ENCODE measurements around the gene ANOS1.

The ANOS1 gene

DNA sequence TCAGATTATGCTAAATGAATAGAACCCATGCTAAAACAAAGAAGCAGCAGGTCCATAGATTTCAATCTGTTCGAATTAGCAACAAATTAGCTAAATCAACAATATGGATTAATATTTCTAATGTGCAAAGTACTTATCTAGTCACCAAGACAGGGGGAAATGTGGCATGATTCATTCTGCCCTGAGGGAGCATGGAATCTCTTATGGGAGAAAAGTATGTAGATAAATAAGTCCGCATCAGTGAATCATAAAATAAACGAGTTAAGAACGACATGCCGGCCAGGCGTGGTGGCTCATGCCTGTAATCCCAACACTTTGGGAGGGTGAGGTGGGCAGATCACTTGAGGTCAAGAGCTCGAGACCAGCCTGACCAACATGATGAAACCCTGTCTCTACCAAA, 102.1 kb downstream of the ANOS1 start:
- no peak for ATAC-seq
- no peak for TF ChIP-seq ZNF565 (CRISPR knock-in tag; conservative IDR thresholded peaks at IDR 0.05; ENCODE audit: low read depth)
- TF ChIP-seq CSDC2 (CRISPR knock-in tag; IDR thresholded peaks at IDR 0.05) = no peak
- no peak for TF ChIP-seq SNAI2 (CRISPR knock-in tag; IDR thresholded peaks at IDR 0.05)
- TF ChIP-seq ZC3H10 (CRISPR knock-in tag; IDR thresholded peaks at IDR 0.05) = no peak
- TF ChIP-seq ZFP3 (CRISPR knock-in tag; IDR thresholded peaks at IDR 0.05) = no peak
- TF ChIP-seq, protein P1, sequence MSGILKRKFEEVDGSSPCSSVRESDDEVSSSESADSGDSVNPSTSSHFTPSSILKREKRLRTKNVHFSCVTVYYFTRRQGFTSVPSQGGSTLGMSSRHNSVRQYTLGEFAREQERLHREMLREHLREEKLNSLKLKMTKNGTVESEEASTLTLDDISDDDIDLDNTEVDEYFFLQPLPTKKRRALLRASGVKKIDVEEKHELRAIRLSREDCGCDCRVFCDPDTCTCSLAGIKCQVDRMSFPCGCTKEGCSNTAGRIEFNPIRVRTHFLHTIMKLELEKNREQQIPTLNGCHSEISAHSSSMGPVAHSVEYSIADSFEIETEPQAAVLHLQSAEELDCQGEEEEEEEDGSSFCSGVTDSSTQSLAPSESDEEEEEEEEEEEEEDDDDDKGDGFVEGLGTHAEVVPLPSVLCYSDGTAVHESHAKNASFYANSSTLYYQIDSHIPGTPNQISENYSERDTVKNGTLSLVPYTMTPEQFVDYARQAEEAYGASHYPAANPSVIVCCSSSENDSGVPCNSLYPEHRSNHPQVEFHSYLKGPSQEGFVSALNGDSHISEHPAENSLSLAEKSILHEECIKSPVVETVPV (CRISPR knock-in tag; IDR thresholded peaks at IDR 0.05) = no peak
- TF ChIP-seq OSR1 (CRISPR knock-in tag; IDR thresholded peaks at IDR 0.05) = no peak
- TF ChIP-seq RARB (CRISPR knock-in tag; IDR thresholded peaks at IDR 0.05) = no peak
- TF ChIP-seq TCF4 (CRISPR knock-in tag; IDR thresholded peaks at IDR 0.05; ENCODE audit: borderline replicate concordance) = no peak
- no peak for TF ChIP-seq ESRRG (CRISPR knock-in tag; IDR thresholded peaks at IDR 0.05)

DNA sequence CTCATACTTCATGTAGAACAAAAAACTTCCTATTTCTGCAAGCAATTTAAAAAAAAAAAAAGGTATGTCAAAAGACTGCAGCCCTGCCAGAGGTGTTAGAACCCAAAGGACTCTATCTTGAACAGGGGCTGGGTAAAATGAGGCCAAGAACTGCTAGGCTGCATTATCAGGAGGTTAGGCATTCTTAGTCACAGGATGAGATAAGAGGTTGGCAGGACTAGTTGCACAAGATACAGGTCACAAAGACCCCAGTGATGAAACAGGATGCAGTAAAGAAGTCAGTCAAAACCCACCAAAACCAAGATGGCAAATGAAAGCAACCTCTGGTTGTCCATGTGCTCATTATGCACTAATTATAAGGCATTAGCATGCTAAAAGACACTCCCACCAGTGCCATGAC, 104.1 kb downstream of the ANOS1 start:
- ATAC-seq = no peak
- TF ChIP-seq ZNF70 (CRISPR knock-in tag; IDR thresholded peaks at IDR 0.05) = no peak

DNA sequence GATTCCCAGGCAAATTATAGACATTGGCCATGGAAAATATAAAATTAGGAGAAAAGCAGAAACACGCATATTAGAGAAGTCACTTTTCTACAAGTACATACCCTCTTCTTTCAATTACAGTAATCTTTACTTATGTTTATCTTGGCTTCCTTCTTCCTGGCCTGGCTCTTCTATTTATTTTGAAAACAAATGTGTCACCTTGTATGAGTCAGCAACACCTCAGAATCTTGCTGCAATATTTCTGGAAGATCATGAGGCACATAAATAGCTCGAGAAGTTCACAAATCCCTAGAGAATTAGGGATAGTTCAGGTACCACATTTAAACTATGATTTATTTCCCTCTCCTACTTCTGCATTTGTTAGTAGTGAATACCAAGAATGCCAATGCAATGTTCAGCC, 124.6 kb downstream of the ANOS1 start:
- no peak for ATAC-seq
- TF ChIP-seq, protein P2, sequence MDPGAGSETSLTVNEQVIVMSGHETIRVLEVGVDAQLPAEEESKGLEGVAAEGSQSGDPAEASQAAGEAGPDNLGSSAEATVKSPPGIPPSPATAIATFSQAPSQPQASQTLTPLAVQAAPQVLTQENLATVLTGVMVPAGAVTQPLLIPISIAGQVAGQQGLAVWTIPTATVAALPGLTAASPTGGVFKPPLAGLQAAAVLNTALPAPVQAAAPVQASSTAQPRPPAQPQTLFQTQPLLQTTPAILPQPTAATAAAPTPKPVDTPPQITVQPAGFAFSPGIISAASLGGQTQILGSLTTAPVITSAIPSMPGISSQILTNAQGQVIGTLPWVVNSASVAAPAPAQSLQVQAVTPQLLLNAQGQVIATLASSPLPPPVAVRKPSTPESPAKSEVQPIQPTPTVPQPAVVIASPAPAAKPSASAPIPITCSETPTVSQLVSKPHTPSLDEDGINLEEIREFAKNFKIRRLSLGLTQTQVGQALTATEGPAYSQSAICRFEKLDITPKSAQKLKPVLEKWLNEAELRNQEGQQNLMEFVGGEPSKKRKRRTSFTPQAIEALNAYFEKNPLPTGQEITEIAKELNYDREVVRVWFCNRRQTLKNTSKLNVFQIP (CRISPR knock-in tag; IDR thresholded peaks at IDR 0.05; ENCODE audit: borderline replicate concordance, low read depth) = no peak
- TF ChIP-seq, protein P3, sequence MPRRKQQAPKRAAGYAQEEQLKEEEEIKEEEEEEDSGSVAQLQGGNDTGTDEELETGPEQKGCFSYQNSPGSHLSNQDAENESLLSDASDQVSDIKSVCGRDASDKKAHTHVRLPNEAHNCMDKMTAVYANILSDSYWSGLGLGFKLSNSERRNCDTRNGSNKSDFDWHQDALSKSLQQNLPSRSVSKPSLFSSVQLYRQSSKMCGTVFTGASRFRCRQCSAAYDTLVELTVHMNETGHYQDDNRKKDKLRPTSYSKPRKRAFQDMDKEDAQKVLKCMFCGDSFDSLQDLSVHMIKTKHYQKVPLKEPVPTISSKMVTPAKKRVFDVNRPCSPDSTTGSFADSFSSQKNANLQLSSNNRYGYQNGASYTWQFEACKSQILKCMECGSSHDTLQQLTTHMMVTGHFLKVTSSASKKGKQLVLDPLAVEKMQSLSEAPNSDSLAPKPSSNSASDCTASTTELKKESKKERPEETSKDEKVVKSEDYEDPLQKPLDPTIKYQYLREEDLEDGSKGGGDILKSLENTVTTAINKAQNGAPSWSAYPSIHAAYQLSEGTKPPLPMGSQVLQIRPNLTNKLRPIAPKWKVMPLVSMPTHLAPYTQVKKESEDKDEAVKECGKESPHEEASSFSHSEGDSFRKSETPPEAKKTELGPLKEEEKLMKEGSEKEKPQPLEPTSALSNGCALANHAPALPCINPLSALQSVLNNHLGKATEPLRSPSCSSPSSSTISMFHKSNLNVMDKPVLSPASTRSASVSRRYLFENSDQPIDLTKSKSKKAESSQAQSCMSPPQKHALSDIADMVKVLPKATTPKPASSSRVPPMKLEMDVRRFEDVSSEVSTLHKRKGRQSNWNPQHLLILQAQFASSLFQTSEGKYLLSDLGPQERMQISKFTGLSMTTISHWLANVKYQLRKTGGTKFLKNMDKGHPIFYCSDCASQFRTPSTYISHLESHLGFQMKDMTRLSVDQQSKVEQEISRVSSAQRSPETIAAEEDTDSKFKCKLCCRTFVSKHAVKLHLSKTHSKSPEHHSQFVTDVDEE (CRISPR knock-in tag; IDR thresholded peaks at IDR 0.05) = no peak
- TF ChIP-seq, protein P4, sequence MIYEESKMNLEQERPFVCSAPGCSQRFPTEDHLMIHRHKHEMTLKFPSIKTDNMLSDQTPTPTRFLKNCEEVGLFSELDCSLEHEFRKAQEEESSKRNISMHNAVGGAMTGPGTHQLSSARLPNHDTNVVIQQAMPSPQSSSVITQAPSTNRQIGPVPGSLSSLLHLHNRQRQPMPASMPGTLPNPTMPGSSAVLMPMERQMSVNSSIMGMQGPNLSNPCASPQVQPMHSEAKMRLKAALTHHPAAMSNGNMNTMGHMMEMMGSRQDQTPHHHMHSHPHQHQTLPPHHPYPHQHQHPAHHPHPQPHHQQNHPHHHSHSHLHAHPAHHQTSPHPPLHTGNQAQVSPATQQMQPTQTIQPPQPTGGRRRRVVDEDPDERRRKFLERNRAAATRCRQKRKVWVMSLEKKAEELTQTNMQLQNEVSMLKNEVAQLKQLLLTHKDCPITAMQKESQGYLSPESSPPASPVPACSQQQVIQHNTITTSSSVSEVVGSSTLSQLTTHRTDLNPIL (CRISPR knock-in tag; IDR thresholded peaks at IDR 0.05; ENCODE audit: low read depth) = no peak
- TF ChIP-seq ARNTL (CRISPR knock-in tag; IDR thresholded peaks at IDR 0.05; ENCODE audit: borderline replicate concordance, low read depth) (no peak), RARB (CRISPR knock-in tag; IDR thresholded peaks at IDR 0.05) (no peak), SNAI2 (CRISPR knock-in tag; IDR thresholded peaks at IDR 0.05) (no peak), ZC3H10 (CRISPR knock-in tag; IDR thresholded peaks at IDR 0.05) (no peak), TOX (CRISPR knock-in tag; IDR thresholded peaks at IDR 0.05; ENCODE audit: borderline replicate concordance) (no peak), OSR1 (CRISPR knock-in tag; IDR thresholded peaks at IDR 0.05) (no peak)
- TF ChIP-seq, protein P5, sequence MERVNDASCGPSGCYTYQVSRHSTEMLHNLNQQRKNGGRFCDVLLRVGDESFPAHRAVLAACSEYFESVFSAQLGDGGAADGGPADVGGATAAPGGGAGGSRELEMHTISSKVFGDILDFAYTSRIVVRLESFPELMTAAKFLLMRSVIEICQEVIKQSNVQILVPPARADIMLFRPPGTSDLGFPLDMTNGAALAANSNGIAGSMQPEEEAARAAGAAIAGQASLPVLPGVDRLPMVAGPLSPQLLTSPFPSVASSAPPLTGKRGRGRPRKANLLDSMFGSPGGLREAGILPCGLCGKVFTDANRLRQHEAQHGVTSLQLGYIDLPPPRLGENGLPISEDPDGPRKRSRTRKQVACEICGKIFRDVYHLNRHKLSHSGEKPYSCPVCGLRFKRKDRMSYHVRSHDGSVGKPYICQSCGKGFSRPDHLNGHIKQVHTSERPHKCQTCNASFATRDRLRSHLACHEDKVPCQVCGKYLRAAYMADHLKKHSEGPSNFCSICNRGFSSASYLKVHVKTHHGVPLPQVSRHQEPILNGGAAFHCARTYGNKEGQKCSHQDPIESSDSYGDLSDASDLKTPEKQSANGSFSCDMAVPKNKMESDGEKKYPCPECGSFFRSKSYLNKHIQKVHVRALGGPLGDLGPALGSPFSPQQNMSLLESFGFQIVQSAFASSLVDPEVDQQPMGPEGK (CRISPR knock-in tag; IDR thresholded peaks at IDR 0.05; ENCODE audit: borderline replicate concordance) = no peak

DNA sequence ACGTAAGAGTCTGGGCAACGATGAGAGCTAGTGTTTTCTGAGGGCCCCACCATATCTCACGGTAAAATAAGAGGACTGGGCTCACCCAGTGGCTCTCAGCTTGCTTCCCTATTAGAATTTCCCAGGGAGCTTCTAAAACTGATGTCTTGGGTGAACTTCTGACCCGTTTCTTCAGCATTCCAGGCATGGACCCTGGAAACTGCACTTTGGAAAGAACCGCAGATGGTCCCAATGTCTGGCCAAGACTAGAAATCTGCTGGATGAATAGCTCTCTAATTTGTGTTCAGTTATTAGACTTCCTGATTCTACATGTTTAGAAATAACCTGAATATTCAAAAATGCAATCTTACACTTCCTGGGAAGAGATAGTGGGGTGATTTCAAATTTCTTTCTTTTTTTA, 127.8 kb downstream of the ANOS1 start:
- no peak for ATAC-seq
- TF ChIP-seq OSR1 (CRISPR knock-in tag; IDR thresholded peaks at IDR 0.05) (no peak), TOX (CRISPR knock-in tag; IDR thresholded peaks at IDR 0.05; ENCODE audit: borderline replicate concordance) (no peak)

DNA sequence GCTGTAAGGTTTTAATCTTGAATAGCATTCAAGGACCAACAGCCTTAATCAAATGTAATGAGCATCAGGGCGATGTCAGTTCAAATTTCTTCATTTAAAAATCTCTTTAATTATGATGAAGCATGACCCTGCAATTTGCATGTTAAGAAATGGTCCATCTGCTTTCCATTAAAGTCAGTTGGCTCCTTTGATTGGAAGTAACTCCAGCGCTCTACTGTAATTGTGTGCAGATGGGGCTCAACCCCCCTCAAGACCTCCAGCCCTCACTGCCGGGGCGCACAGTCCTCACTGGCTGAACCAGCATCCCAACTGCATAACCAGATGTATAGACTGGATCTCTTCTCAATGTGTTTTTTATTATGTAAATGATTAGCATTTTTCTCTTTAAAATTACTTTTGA, 140.4 kb downstream of the ANOS1 start:
- ATAC-seq = no peak
- TF ChIP-seq ZNF565 (CRISPR knock-in tag; conservative IDR thresholded peaks at IDR 0.05; ENCODE audit: low read depth) (no peak), ISL1 (CRISPR knock-in tag; IDR thresholded peaks at IDR 0.05) (no peak), ZNF70 (CRISPR knock-in tag; IDR thresholded peaks at IDR 0.05) (no peak), OSR1 (CRISPR knock-in tag; IDR thresholded peaks at IDR 0.05) (no peak), TCF4 (CRISPR knock-in tag; IDR thresholded peaks at IDR 0.05; ENCODE audit: borderline replicate concordance) (no peak), RARB (CRISPR knock-in tag; IDR thresholded peaks at IDR 0.05) (no peak)

All from SK-N-SH treated with all-trans-retinoic acid at 6 μM for 48 hours (cell line).